ENCODE results near the gene SPSB1.

- TF ChIP-seq EZH2 (IDR thresholded peaks at IDR 0.05; ENCODE audit: insufficient read depth, poor library complexity, severe bottlenecking) (no peak), EZH2phosphoT487 (IDR thresholded peaks at IDR 0.05; ENCODE audit: insufficient read depth, low read depth) (no peak)
Measured at GRCh38 chr1:9326596-9326995, 33.9 kb downstream of the SPSB1 start.
